Esophagus squamous epithelium (tissue), 4 donors: ENCODE measurements around the gene NRXN3.

Experiments used
- POLR2A ChIP-seq, 4 donors: fragments of 450-650 bp; IDR thresholded peaks; one replicate each; pipeline ENCODE4 v1.6.1; 2017; ENCODE audit warnings: antibody characterized with exemption in 4 of 4, mild to moderate bottlenecking in 4 of 4, moderate library complexity in 3 of 4
- TF ChIP-seq, protein P1 (sequence below), 6 experiments: fragments of 450-650 bp in 4 of 6; fragments of 200-600 bp in 2 of 6; sonication (generic) in 2 of 6; IDR thresholded peaks; one replicate each; pipeline ENCODE4 v1.5.1; 2016 to 2019; ENCODE audit warnings: antibody characterized with exemption in 6 of 6, mild to moderate bottlenecking in 4 of 6, moderate library complexity in 4 of 6

DNA sequence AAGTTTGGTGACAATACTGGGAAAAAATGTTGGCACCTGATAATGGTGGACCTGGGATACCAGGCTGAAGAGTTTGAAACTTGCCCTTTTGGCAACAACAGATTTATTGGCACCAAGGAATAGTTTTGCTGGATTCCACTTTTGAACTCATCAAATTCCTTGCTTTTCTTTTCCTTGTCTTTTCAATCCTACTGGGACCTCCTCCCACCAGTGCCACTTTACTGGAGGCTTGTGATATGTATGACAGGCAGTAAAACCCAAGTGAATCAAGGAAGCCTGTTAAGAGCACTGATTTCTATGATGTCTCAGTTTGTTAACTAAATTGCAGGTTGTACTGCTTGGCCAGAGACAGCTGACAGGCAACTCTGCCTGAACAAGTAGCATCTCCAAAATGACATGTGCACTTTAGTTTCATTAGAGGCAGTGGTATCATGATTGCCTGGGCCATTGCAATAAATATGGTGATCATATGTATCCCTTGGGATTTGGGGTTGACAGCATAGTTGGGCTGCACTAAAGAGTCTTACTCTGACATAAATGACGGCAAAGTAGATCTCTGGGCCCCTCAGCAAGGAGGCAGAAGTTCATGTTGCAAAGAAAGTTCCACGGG lies 1475.7 kb downstream of the NRXN3 start:
- TF ChIP-seq, protein P1, sequence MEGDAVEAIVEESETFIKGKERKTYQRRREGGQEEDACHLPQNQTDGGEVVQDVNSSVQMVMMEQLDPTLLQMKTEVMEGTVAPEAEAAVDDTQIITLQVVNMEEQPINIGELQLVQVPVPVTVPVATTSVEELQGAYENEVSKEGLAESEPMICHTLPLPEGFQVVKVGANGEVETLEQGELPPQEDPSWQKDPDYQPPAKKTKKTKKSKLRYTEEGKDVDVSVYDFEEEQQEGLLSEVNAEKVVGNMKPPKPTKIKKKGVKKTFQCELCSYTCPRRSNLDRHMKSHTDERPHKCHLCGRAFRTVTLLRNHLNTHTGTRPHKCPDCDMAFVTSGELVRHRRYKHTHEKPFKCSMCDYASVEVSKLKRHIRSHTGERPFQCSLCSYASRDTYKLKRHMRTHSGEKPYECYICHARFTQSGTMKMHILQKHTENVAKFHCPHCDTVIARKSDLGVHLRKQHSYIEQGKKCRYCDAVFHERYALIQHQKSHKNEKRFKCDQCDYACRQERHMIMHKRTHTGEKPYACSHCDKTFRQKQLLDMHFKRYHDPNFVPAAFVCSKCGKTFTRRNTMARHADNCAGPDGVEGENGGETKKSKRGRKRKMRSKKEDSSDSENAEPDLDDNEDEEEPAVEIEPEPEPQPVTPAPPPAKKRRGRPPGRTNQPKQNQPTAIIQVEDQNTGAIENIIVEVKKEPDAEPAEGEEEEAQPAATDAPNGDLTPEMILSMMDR (IDR thresholded peaks at IDR 0.05) = no peak
- TF ChIP-seq POLR2A (IDR thresholded peaks at IDR 0.05) = no peak
